Lower leg skin (tissue), 3 donors: ENCODE measurements around the gene HOXA13.

ENCODE experiments used
- CTCF ChIP-seq, 3 donors: fragments of 450-650 bp; IDR thresholded peaks; one replicate each; pipeline ENCODE4 v1.5.1; 2016; ENCODE audit warnings: antibody characterized with exemption in 3 of 3, mild to moderate bottlenecking in 3 of 3, moderate library complexity in 2 of 3
- POLR2A ChIP-seq, 2 donors: fragments of 450-650 bp; IDR thresholded peaks; one replicate each; pipeline ENCODE4 v1.6.1; 2016 to 2017; ENCODE audit warnings: antibody characterized with exemption in 2 of 2, mild to moderate bottlenecking in 1 of 2, moderate library complexity in 1 of 2

DNA sequence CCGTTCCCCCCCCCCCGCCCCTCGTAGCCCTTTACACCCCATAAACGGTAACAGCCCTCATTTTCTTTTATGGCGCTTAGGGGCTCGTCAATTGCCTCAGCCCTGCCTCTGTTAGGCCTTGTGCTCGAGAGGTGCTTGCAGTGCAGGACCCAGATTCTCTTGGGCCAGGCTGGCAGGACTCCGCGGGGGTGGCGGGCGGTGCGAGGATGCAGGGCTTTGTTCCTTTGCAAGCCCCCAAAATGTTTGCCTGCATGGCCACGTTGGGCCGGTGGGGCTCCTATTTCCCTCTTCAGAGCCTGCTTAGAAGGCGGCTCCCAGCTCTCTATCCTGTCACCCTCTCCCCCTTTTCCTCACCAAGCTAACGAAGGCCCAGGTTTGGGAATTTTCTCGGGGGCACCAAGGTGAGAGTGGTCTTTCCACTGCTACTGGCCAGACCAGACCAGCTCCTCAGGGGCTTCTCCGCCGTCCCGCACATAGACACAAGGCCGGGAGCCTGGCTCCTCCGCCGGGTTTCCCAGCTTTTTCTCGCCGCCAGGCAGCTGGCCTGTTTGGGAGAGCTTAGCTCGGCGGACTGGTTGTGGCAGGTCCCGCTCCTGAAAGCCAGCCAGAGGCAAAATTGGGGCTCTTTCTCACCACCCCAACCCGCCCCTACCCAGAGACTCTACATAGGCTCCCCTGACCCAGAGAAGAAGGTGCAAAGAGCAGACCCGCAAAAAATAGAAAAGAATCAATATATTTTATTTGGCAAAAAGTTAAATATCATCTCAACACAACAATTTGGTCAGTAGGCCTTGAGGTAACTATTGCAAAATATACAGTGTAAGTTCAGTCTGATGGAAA is 38.0 kb downstream of the HOXA13 start:
- TF ChIP-seq CTCF (IDR thresholded peaks at IDR 0.05) = no peak
- TF ChIP-seq POLR2A (IDR thresholded peaks at IDR 0.05) = no peak
